Neutrophil (primary cell): ENCODE measurements around the gene WNT3.

Experiments used
- H3K27ac ChIP-seq: fragments of 200-600 bp; sonication (generic); 2 replicates; pipeline ENCODE4 v1.5.1; 2016; ENCODE audit warnings: mild to moderate bottlenecking, moderate library complexity
- H3K27me3 ChIP-seq: fragments of 200-600 bp; sonication (generic); 2 replicates; pipeline ENCODE4 v1.6.0; 2016; ENCODE audit warnings: mild to moderate bottlenecking
- H3K36me3 ChIP-seq: fragments of 200-600 bp; sonication (generic); 2 replicates; pipeline ENCODE4 v1.5.1; 2017
- H3K4me1 ChIP-seq, 2 experiments: fragments of 200-600 bp in 1 of 2; sonication (generic) in 1 of 2; 1 replicate in 1 of 2; 2 replicates in 1 of 2; pipeline versions ENCODE4 v1.5.1 to v1.6.1; 2013 to 2016; ENCODE audit warnings: low read depth in 1 of 2, low read length in 1 of 2, mild to moderate bottlenecking in 1 of 2, moderate library complexity in 1 of 2; ENCODE audit not compliant: control insufficient read depth in 1 of 2, insufficient read depth in 1 of 2
- H3K4me3 ChIP-seq, 2 experiments: fragments of 200-600 bp in 1 of 2; sonication (generic) in 1 of 2; 1 replicate in 1 of 2; 2 replicates in 1 of 2; pipeline ENCODE4 v1.5.1; 2013 to 2016; ENCODE audit warnings: low read depth in 1 of 2, low read length in 1 of 2, mild to moderate bottlenecking in 1 of 2, moderate library complexity in 1 of 2
- H3K9me3 ChIP-seq: fragments of 200-600 bp; sonication (generic); 2 replicates; pipeline ENCODE4 v1.5.1; 2016
- TF ChIP-seq, protein P1 (sequence below): fragments of 200-600 bp; sonication (generic); IDR thresholded peaks from 2 replicates; pipeline ENCODE4 v1.5.1; 2016; ENCODE audit warnings: antibody characterized with exemption

WNT3 gene

DNA sequence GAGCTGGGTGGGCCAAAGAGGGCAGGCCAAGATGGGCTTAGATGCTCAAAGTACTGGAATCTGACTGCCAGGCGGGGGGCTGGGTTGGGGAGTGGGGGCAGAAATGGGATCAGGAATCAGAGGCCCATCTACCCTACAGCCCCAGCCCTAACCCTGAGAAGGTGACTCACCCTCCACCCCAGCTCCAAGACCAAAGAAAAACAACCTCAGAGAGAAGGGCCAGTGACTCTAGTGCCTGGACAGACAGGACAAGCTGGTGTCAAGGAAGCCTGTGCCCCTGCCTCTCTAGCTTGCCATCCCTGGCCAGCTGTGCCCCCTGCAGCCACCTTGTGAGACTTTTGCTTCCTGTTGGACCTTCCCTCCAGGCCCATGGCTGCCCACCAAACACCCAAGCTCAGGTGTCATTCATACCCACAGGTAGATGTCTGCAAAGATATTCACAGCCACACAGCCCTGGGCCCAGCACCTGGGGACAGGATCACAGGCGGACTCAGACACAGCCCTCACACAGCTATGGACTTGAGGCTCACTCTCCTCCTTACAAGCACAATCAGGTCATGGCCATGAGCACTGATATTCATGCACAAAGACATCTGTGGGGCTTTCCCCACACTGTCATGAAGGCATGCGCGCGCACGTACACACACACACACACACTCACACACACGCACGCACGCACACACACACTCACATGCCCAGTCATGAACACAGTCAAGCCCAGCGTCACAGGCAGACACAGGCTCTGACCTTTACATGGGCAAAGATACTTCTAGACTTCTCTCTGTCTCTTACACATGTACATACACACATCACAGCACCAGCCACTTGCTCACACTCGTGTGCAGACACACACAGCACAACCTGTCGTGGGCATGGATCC, 2.8 kb downstream of the WNT3 start:
- no peaks in the 10 kb centered on the region for H3K9me3 ChIP-seq
- no peak overlapping the region for H3K27ac ChIP-seq
- no peaks in the 10 kb centered on the region for H3K36me3 ChIP-seq
- H3K4me3 ChIP-seq, result no peak overlapping the region
- TF ChIP-seq, protein P1, sequence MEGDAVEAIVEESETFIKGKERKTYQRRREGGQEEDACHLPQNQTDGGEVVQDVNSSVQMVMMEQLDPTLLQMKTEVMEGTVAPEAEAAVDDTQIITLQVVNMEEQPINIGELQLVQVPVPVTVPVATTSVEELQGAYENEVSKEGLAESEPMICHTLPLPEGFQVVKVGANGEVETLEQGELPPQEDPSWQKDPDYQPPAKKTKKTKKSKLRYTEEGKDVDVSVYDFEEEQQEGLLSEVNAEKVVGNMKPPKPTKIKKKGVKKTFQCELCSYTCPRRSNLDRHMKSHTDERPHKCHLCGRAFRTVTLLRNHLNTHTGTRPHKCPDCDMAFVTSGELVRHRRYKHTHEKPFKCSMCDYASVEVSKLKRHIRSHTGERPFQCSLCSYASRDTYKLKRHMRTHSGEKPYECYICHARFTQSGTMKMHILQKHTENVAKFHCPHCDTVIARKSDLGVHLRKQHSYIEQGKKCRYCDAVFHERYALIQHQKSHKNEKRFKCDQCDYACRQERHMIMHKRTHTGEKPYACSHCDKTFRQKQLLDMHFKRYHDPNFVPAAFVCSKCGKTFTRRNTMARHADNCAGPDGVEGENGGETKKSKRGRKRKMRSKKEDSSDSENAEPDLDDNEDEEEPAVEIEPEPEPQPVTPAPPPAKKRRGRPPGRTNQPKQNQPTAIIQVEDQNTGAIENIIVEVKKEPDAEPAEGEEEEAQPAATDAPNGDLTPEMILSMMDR, result no peak
- H3K4me1 ChIP-seq, result peaks cover 11 to 16% of the 10 kb centered on the region in 2 experiments
- peaks cover 95% of the 10 kb centered on the region for H3K27me3 ChIP-seq

DNA sequence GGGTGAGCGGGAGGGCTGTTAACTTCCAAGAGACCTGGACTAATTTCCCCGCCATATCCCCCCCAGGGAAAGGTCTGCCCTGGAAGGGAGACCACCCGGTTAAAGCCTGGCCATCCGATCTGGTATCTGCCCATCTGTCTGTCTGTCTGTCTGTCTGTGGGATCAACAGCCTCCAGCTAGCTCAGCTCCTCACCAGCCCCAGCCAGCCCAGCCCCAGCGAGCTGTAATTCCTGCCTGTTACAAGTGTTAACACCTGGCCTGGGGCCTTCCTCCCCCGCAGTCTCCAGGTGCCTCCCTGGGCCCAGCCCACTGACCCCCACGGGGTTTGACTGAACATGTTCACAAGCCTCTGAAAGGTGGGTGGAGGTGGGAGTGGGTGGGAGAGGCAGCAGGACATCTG, 4.0 kb downstream of the WNT3 start:
- Histone ChIP-seq H3K4me3 (no peak overlapping the region), H3K4me1 (peaks cover 10 to 12% of the 10 kb centered on the region in 2 experiments), H3K27ac (no peak overlapping the region), H3K9me3 (no peaks in the 10 kb centered on the region), H3K36me3 (no peaks in the 10 kb centered on the region), H3K27me3 (peaks cover 82% of the 10 kb centered on the region)
- TF ChIP-seq, protein P1, result no peak

DNA sequence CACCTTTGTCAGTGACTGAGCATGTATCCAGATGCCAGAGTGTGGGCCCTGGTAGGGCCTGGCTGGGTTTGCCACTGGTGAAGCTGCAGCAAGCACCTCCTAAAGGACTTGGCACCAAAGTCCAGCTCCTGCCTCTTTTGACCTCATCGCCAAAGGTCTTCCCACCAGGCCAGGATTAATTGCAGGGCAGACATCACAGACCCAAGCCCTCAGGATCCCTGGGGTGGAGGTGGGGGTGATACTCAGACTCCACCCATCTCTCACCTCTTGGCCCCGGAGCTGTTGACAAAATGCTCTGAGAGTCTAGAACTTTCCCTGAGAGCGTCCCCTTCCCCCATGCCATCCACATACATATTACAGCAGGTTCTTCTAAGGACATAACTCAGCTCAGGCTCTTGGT, 4.6 kb downstream of the WNT3 start:
- H3K27ac ChIP-seq, result no peak overlapping the region
- H3K27me3 ChIP-seq, result peaks cover 77% of the 10 kb centered on the region
- no peak overlapping the region for H3K4me3 ChIP-seq
- TF ChIP-seq, protein P1, result no peak
- no peaks in the 10 kb centered on the region for H3K36me3 ChIP-seq
- H3K9me3 ChIP-seq, result no peaks in the 10 kb centered on the region
- H3K4me1 ChIP-seq, result peaks cover 5 to 7% of the 10 kb centered on the region in 2 experiments

DNA sequence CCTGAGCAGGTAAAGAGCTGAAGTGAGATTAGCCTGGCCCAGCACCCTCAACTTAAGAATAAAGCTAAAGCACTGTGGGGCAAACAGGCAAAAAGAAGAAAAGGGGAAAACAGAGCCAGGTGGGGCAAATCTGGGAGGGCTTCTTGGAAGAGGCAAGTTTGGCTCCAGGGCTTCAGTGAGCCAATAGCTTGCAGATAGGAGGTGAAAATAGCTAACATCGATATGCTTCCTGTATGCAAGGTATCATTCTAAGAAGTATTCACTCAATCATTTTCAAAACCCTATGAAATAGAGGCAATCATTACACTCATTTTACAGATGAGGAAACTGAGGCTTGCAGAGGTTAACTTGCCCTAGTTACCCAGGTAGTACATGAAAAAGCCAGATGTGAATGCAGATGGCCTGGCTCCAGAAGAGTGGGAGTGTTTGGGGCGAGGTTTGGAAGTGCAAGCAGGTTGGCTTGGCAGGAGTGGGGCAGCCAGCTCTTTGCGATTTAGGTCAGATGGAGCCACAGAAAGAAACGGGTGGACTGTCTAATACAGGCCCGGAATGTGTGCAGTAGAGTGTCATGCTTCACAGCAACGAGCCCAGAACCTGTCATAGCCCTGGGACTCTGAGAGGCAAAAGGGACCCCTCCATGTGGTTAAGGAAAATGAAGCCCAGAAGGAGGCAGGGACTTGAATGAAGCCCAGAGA, 5.7 kb downstream of the WNT3 start:
- H3K4me1 ChIP-seq, result no peaks in the 10 kb centered on the region
- H3K4me3 ChIP-seq, result no peak overlapping the region
- no peaks in the 10 kb centered on the region for H3K36me3 ChIP-seq
- H3K9me3 ChIP-seq, result no peaks in the 10 kb centered on the region
- H3K27ac ChIP-seq, result no peak overlapping the region
- peaks cover 70% of the 10 kb centered on the region for H3K27me3 ChIP-seq
- TF ChIP-seq, protein P1, result no peak

DNA sequence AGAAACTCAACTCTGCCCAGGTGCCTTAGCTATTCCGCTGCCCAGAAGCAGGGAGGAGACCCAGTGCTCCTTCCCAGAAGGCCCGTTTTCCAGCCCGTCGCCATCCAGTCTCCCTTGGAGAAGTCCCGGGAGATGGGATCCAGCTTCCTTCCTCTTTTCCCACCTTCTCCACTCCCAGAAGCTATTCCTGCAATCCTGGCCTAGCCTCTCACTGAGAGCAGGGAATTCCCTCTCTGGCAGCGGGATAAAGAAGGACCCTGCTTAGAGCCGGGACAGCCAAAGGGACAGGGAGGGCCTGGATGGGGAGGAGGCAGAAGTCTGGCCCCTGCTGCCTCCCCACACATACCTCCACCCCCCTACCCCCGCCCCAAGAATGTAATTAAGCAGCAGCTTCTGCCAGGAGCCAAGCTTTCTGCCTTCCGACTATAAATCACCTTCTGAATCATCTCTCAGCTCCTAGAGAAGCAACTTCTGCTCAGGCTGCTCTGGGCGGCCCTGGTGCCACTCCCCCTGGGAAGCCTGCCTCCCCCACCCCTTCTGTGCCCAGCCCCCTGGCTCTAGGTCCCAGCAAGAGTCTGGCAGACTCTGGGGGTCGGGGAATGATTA, 6.4 kb downstream of the WNT3 start:
- Histone ChIP-seq H3K9me3 (no peaks in the 10 kb centered on the region), H3K27me3 (peaks cover 63% of the 10 kb centered on the region), H3K4me1 (no peaks in the 10 kb centered on the region), H3K27ac (no peak overlapping the region), H3K36me3 (no peaks in the 10 kb centered on the region), H3K4me3 (no peak overlapping the region)
- TF ChIP-seq, protein P1, result no peak
